OCI-LY1 (cell line): ENCODE results near the gene AAK1.

Source experiments
- H2AFZ ChIP-seq: fragments of 200-600 bp; sonication (generic), shearing (Covaris generic); 2 replicates; pipeline ENCODE4 v1.6.0; 2014; ENCODE audit warnings: antibody characterized with exemption, mild to moderate bottlenecking, low read length
- H3F3A ChIP-seq: fragments of 200-600 bp; sonication (generic), shearing (Covaris generic); 2 replicates; pipeline ENCODE4 v1.6.0; 2014; ENCODE audit warnings: mild to moderate bottlenecking, antibody characterized with exemption, low read length, moderate library complexity; ENCODE audit not compliant: insufficient read depth
- H3K27ac ChIP-seq: fragments of 200-600 bp; sonication (generic); 2 replicates; pipeline ENCODE4 v1.5.1; 2014; ENCODE audit warnings: low read length, mixed run types, mild to moderate bottlenecking, low read depth; ENCODE audit not compliant: poor library complexity, severe bottlenecking
- H3K27me3 ChIP-seq: fragments of 200-600 bp; sonication (generic); 2 replicates; pipeline ENCODE4 v1.6.0; 2014; ENCODE audit warnings: antibody characterized with exemption, mild to moderate bottlenecking, low read length, moderate library complexity; ENCODE audit not compliant: insufficient read depth
- H3K36me3 ChIP-seq: fragments of 200-600 bp; sonication (generic); 2 replicates; pipeline ENCODE4 v1.6.1; 2014; ENCODE audit warnings: mild to moderate bottlenecking, antibody characterized with exemption, low read length, moderate library complexity, mixed read lengths; ENCODE audit not compliant: insufficient read depth
- H3K4me1 ChIP-seq: fragments of 200-600 bp; sonication (generic); 2 replicates; pipeline ENCODE4 v1.5.1; 2014; ENCODE audit warnings: mild to moderate bottlenecking, low read length, moderate library complexity; ENCODE audit not compliant: insufficient read depth, severe bottlenecking
- H3K4me2 ChIP-seq: fragments of 200-600 bp; sonication (generic), shearing (Covaris generic); 2 replicates; pipeline ENCODE4 v1.6.1; 2014; ENCODE audit warnings: low read length
- H3K4me3 ChIP-seq: fragments of 200-600 bp; sonication (generic); 2 replicates; pipeline ENCODE4 v1.5.1; 2014; ENCODE audit warnings: low read length, low read depth, mild to moderate bottlenecking, mixed read lengths; ENCODE audit not compliant: poor library complexity, severe bottlenecking
- H3K79me2 ChIP-seq: fragments of 200-600 bp; shearing (Covaris generic); 2 replicates; pipeline ENCODE4 v1.6.1; 2016; ENCODE audit warnings: mixed run types, low read length, mixed read lengths; ENCODE audit not compliant: insufficient read depth
- H3K9ac ChIP-seq: fragments of 200-600 bp; sonication (generic), shearing (Covaris generic); 2 replicates; pipeline ENCODE4 v1.6.1; 2014; ENCODE audit warnings: mild to moderate bottlenecking, low read length, mixed read lengths
- H3K9me2 ChIP-seq: fragments of 200-600 bp; sonication (generic), shearing (Covaris generic); 2 replicates; pipeline ENCODE4 v1.6.1; 2014; ENCODE audit warnings: low read depth, mild to moderate bottlenecking, low read length, mixed read lengths
- H3K9me3 ChIP-seq: fragments of 200-600 bp; shearing (Covaris generic); 2 replicates; pipeline ENCODE4 v1.6.1; 2014; ENCODE audit warnings: low read length, mixed read lengths
- H4K20me1 ChIP-seq: fragments of 200-600 bp; sonication (generic), shearing (Covaris generic); 2 replicates; pipeline ENCODE4 v1.6.0; 2016; ENCODE audit warnings: mild to moderate bottlenecking, low read length; ENCODE audit not compliant: insufficient read depth
- CTCF ChIP-seq: fragments of 200-600 bp; sonication (generic), shearing (Covaris generic); IDR thresholded peaks from 2 replicates; pipeline ENCODE4 v1.5.1; 2017; ENCODE audit warnings: mild to moderate bottlenecking, antibody characterized with exemption, low read length, moderate library complexity, mixed read lengths
- EZH2 ChIP-seq: fragments of 200-600 bp; sonication (generic), shearing (Covaris generic); IDR thresholded peaks from 2 replicates; pipeline ENCODE4 v1.8.0; 2017; ENCODE audit warnings: borderline replicate concordance, mixed run types, mild to moderate bottlenecking, antibody characterized with exemption, low read length, moderate library complexity, mixed read lengths

The AAK1 gene

GRCh38 chr2:69645031-69645431 is 1.5 kb upstream of the AAK1 start:
- H3K4me2 ChIP-seq, result peak overlapping the region; percentile 81
- no peaks in the 10 kb centered on the region for H3K79me2 ChIP-seq
- H3K36me3 ChIP-seq, result peaks cover 4% of the 10 kb centered on the region
- no peaks in the 10 kb centered on the region for H3F3A ChIP-seq
- H3K27me3 ChIP-seq, result no peaks in the 10 kb centered on the region
- H3K27ac ChIP-seq, result peak overlapping the region; percentile 76
- TF ChIP-seq EZH2 (no peak), CTCF (no peak)
- no peaks in the 10 kb centered on the region for H3K9me3 ChIP-seq
- no peaks in the 10 kb centered on the region for H3K9me2 ChIP-seq
- peak overlapping the region; percentile 73; the same call in 1 of the 2 replicates for H3K9ac ChIP-seq
- H2AFZ ChIP-seq, result no peak overlapping the region
- H4K20me1 ChIP-seq, result no peaks in the 10 kb centered on the region
- peak overlapping the region; percentile 78 for H3K4me3 ChIP-seq
- H3K4me1 ChIP-seq, result peaks cover 61% of the 10 kb centered on the region

GRCh38 chr2:69644506-69644979 is 1.0 kb upstream of the AAK1 start:
- peak overlapping the region; percentile 12; the same call in 1 of the 2 replicates for H2AFZ ChIP-seq
- H3K27ac ChIP-seq, result peak overlapping the region; percentile 76
- H3K4me2 ChIP-seq, result peak overlapping the region; percentile 81

GRCh38 chr2:69642709-69643601 is 584 bp downstream of the AAK1 start:
- no peaks in the 10 kb centered on the region for H4K20me1 ChIP-seq
- peaks cover 4% of the 10 kb centered on the region for H3K36me3 ChIP-seq
- no peak overlapping the region for H2AFZ ChIP-seq
- peak overlapping the region; percentile 81 for H3K4me2 ChIP-seq
- no peaks in the 10 kb centered on the region for H3F3A ChIP-seq
- no peaks in the 10 kb centered on the region for H3K9me2 ChIP-seq
- peak overlapping the region; percentile 73 for H3K9ac ChIP-seq
- H3K4me3 ChIP-seq, result peak overlapping the region; percentile 78
- no peaks in the 10 kb centered on the region for H3K27me3 ChIP-seq
- TF ChIP-seq EZH2, result no peak
- TF ChIP-seq CTCF, result no peak
- H3K79me2 ChIP-seq, result no peaks in the 10 kb centered on the region
- no peaks in the 10 kb centered on the region for H3K9me3 ChIP-seq
- peaks cover 49% of the 10 kb centered on the region for H3K4me1 ChIP-seq
- H3K27ac ChIP-seq, result no peak overlapping the region

More at GRCh38 chr2:69644506-69644979, 1.0 kb upstream of the AAK1 start:
- peaks cover 4% of the 10 kb centered on the region for H3K36me3 ChIP-seq
- peak overlapping the region; percentile 73 for H3K9ac ChIP-seq
- no peaks in the 10 kb centered on the region for H3K79me2 ChIP-seq
- no peaks in the 10 kb centered on the region for H4K20me1 ChIP-seq
- no peaks in the 10 kb centered on the region for H3K9me2 ChIP-seq
- no peaks in the 10 kb centered on the region for H3K9me3 ChIP-seq
- H3K27me3 ChIP-seq, result no peaks in the 10 kb centered on the region
- peaks cover 61% of the 10 kb centered on the region for H3K4me1 ChIP-seq
- TF ChIP-seq EZH2, result no peak
- no peak for TF ChIP-seq CTCF
- H3K4me3 ChIP-seq, result peak overlapping the region; percentile 78
- no peaks in the 10 kb centered on the region for H3F3A ChIP-seq
